Transverse colon (tissue), 4 donors: ENCODE results near the gene UNC13A.

Source experiments
- POLR2A ChIP-seq: fragments of 450-650 bp; IDR thresholded peaks from one replicate; pipeline ENCODE4 v1.6.1; 2016; ENCODE audit warnings: antibody characterized with exemption, mild to moderate bottlenecking, moderate library complexity
- POLR2AphosphoS5 ChIP-seq, 3 donors: sonication (generic); formaldehyde crosslinking; IDR thresholded peaks; one replicate each; pipeline ENCODE4 v1.6.1; 2016; ENCODE audit warnings: antibody characterized with exemption in 3 of 3
- TF ChIP-seq, protein P1 (sequence below), 5 experiments: fragments of 200-600 bp in 3 of 5; fragments of 450-650 bp in 2 of 5; sonication (generic) in 3 of 5; IDR thresholded peaks; 1 replicate in 2 of 5; 2 replicates in 3 of 5; pipeline ENCODE4 v1.5.1; 2016 to 2017; ENCODE audit warnings: antibody characterized with exemption in 5 of 5, inconsistent platforms in 3 of 5, mild to moderate bottlenecking in 2 of 5, moderate library complexity in 1 of 5

DNA sequence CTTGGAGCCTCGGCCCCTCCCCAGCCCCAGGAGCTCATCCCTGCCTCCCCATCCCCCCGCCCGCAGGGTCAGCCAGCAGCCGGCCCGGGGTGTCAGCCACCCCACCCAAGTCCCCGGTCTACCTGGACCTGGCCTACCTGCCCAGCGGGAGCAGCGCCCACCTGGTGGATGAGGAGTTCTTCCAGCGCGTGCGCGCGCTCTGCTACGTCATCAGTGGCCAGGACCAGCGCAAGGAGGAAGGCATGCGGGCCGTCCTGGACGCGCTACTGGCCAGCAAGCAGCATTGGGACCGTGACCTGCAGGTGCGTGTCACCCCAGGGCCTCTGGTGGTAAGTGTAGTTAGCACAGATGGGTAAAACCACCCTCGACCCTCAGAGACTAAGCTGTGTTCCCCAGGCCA, 45.0 kb upstream of the UNC13A start:
- TF ChIP-seq, protein P1, sequence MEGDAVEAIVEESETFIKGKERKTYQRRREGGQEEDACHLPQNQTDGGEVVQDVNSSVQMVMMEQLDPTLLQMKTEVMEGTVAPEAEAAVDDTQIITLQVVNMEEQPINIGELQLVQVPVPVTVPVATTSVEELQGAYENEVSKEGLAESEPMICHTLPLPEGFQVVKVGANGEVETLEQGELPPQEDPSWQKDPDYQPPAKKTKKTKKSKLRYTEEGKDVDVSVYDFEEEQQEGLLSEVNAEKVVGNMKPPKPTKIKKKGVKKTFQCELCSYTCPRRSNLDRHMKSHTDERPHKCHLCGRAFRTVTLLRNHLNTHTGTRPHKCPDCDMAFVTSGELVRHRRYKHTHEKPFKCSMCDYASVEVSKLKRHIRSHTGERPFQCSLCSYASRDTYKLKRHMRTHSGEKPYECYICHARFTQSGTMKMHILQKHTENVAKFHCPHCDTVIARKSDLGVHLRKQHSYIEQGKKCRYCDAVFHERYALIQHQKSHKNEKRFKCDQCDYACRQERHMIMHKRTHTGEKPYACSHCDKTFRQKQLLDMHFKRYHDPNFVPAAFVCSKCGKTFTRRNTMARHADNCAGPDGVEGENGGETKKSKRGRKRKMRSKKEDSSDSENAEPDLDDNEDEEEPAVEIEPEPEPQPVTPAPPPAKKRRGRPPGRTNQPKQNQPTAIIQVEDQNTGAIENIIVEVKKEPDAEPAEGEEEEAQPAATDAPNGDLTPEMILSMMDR (IDR thresholded peaks at IDR 0.05), result no peak
- TF ChIP-seq POLR2AphosphoS5 (IDR thresholded peaks at IDR 0.05) (no peak), POLR2A (no peak)
